ENCODE data around the gene LDAH.

Gene LDAH

DNA sequence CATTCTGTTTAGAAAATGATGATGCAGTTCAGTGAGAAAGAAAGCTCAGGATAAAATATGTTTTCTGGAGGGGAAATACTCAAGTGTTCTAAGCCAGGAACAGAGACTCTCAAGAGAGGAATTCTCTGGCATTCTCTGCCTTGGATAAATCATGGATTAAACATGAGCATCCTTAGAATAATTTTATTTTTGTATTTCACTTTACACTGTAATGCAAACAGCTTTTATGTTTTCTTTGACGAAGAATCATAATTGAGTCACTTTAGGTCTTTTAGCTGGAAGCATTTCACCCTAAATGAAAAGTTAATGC, 144.9 kb downstream of the LDAH start:
- no peak for DNase-seq

GRCh38 chr2:20677301-20678085, 145.4 kb downstream of the LDAH start:
- no peak for DNase-seq

DNA sequence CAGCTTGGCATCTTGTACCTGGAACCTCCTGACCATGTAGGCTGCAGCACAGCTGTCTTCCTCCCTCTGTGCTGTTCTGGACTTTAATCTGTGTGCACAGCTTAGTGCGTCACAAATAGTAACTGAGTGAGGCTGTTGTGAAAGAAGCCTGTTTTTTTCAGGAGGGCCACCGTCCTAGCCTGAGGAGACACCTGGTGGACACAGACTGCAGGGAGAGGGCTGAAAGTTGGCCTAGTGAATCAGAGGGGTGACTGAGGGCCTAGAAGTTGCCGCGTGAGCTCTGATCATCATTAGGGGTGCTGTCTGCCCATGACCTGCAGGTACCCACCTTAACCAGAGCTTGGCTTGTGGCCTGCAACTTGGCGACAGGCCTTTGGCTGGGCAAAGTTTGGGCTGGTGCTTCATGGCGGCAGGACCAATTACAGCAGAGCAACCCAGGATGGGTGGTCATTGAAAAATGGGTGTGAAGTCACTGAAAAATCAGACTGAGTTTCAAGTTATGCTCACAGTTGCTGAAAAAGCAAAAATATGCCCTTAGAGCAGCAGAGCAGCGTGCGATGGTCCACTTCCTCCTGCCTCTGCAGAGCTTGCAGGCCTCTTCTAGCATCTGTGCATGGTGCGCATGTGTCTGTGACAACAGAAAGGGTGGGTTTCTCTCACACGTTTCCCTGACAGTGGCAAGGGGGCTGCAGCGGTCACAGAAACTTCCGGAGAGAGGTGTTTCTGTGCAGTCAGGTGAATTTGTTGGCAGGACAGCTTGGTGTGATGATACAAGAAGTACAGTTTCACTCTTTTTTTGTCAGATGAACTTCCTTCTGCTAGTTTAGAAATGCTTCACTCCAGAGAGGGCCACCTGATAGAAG, 146.3 kb downstream of the LDAH start:
- DNase-seq: no peak

DNA sequence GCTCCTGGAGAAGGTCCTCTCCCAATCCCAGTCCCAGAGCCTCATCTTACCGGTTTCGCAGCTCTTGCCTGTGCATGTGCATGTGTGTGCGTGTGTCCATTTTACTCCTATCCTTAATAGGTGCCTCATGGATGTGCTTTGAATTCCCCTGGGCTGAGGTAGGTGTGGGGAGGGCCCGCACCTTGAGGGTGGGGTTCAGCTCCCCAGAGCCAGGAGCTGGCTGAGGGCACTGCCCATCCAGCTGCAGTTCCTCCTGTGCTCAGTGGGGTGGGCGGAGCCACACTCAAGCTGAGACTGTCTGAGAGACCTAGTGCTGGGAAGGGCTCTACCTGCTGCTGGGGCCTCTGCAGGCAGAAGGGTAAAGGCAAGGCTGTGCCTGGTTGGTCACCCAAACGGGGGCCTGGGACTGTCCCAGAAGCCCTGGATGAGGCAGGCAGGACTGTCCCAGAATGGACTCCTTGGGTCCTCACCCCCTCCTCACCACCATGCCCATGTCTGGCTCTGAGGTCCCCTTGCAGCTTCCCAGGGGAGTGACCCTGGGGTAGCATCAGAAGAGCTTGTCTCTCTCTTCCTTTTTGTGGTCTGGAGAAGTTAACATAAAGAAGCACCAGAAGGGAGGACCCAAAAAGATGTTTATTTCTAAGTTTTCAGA, 147.1 kb downstream of the LDAH start:
- DNase-seq: no peak

DNA sequence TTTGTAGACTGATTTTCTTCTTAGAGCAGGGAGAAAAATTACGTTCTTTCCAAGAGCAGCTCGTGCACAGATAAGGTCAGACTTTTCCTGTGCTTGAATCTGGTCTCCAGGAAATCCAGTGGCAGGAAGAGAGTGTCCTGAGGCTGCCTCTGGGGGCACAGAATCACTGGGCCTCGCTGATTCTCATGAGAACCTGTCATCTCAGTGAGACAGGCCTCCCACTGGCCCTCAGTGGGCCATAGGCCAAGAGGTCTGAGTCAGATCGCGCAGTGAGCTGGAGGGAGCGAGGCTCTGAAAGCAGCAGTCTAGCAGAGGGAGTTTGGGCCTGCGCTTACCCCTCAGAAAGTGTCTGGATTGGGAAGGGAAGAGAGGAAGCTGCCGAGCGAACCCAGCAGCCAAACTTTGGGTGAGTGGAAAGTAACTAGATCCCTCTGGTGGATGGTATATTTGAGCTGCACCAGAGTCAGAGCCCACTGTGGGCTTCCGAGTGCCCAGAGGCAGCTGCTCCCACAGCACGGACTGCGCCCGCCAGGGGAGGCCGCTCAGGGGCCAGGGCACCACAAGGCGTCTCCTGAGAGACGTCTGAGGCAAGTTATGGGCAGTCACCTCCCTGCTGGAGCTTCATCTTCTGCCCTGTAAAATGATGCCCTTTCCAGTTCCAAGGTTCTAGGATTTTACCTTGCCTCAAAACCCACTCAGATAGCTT, 147.8 kb downstream of the LDAH start:
- DNase-seq: no peak

GRCh38 chr2:20674309-20674965, 148.5 kb downstream of the LDAH start:
- DNase-seq: no peak

DNA sequence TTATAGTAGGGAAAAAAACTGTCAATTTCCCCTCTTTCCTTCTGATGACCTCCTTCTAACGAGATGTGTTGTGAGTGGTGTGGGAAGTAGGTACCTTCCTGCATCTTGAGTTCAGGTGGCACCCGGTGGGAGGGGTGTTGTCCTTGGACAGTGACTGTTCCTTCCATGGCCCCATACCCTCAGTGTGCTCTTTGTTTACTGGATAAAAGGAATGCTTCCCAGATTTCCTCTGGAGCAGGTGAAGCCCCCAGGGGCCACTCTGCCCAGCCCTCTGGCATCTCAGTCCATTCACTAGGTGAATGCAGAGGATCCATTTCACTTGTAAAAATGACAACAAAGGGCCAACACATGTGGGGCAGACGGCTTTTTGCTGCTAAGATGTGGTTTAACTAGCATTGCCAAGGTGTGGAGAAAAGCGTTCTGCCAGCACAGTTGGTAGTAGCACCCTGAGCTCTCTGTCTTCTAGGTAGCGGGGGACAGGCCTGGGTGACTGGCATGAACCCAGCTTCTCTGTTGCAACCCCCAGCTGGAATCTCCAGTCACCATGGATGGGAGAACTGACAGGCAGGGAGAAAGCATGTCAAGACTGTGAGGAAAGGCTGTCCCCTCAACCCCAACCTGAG, 149.1 kb downstream of the LDAH start:
- no peak for DNase-seq

GRCh38 chr2:20672201-20672951, 150.5 kb downstream of the LDAH start:
- DNase-seq: no peak

DNA sequence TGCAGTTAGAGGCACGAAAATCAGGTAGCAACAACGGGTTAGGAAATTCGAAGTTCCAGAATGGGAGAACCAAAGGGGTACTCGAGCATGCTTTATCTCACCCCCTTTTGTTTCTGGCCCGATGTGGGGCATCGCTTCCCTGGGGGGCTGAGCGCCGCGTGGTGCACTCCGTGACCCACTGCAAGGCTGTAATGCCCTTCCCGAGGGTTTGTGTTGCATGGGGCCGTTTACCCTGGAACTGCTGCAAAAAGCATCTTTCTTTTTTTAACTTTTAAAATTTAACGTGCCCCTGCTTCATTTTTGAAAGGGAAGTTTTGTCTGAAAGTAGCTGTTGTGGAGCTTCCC, 151.2 kb downstream of the LDAH start:
- no peak for DNase-seq

GRCh38 chr2:20671036-20671735, 151.7 kb downstream of the LDAH start:
- DNase-seq: no peak

- peak; percentile 40 for DNase-seq
These were observed 152.4 kb downstream of the LDAH start for GRCh38 chr2:20670315-20671035.

DNA sequence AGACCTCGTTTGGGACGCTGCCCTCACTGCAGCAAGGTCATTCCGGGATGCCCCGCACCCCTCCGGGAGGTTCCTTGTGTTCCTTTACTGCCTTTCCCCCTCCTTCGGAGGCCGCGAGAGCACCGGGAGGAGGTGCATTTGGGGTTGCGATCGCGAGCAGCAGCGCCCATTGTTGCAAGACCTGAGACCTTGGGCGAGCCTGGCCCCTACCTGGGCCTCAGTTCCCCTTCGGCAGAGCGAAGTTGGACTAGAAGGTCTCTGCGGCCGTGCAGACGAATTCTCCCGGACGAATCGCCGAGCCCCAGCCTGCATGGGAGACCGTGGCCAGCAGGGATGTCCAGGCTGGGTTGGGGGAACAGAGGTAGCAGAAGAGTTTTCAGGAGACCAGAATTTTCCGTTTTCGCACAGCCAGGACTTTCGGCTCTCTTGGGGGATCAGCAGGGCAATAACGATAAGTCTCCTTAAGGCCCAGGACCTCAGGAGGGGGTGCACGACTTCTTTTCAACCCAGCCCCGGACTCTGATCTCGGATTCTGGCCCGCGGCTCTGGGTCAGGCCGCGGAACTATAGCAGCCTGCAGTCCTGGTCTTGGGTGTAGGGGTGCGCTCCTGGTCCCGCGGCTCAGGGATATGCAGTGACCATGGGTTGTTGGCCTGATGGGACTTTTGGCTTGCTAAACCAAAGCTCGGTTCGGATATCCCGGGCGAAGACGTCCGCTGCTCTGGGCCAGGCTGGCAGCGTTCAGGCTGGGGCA, 153.2 kb downstream of the LDAH start:
- peak; percentile 26 for DNase-seq

DNA sequence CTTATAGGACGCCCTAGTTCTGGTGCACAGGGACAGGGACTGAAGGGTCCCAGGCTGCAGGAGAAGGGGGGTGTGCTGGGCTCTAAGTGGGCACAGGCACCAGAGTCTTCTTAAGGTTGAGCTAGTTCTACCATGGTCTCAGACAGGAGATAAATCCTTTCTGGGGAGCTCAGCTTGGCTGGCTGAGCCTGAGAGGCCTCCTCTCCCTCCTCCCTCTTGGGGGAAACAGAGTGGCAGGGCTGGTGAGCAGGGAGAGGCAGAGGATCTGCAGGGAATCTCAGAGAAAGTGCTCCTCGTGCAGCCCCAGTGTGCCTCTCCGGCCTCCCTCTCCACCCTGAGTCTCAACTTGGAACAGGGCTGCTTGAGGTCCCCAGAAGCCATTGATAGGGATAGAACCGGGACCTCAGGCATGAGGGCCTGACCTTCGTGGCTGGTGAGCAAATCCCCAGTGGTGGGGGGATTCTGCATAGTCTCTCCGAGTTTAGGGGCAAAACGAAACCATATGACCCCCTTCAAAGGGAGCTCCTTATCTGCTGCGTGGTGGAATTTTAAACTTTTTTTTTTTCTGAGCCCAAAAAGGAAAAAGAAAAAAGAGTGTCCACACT, 153.9 kb downstream of the LDAH start:
- DNase-seq: no peak

- no peak for DNase-seq
These were observed 154.4 kb downstream of the LDAH start for GRCh38 chr2:20668451-20668850.

DNA sequence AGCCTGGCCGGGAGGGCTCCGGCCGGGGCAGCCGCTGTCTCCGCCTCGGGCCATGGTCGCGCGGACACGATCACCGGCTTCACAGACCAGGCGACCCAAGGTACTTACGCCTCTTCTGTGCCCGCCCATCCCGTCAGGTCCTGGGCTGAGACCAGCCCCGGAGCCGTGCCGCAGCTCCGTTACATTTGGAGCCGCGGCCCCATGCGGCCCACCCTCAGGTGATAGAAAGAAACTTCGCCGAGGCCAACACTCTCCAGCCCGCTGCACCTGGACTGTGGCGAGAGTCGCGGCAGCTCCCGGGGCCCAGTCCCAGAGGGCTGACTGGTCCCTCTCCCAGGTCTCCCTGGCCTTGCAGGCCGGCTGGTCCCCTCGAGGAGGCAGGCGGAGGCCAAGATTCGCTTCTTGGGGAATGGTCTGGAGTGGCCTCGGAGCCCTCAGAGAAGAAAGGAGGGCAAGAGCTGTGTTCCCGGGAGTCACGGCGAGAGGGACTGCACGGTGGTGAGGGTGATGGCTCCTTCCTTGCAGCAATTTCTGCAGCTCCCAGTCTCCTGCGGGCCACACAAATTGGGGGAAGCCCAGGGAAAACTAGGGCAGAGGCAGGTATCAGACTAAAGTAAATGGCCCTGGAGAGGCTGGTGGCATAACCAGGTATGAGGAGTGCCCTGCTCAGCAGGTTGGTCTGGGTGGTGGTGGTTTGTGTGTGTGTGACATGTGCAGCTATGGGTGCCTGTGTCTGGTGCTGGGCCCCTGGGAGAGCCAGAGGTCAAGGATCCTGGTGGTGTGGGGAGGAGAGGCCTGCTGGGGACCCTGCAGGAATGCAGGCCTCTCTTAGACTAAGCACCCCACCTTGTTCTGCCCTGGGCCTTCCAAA, 155.1 kb downstream of the LDAH start:
- DNase-seq: no peak

DNA sequence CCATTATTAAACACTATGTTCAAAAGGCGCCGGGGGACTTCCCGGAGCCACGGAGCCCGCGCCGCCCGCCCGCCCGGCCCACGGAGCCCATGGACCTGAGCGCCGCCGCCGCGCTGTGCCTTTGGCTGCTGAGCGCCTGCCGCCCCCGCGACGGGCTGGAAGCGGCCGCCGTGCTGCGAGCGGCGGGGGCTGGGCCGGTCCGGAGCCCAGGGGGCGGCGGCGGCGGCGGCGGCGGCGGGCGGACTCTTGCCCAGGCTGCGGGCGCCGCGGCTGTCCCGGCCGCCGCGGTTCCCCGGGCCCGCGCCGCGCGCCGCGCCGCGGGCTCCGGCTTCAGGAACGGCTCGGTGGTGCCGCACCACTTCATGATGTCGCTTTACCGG, 155.8 kb downstream of the LDAH start:
- DNase-seq: no peak

DNA sequence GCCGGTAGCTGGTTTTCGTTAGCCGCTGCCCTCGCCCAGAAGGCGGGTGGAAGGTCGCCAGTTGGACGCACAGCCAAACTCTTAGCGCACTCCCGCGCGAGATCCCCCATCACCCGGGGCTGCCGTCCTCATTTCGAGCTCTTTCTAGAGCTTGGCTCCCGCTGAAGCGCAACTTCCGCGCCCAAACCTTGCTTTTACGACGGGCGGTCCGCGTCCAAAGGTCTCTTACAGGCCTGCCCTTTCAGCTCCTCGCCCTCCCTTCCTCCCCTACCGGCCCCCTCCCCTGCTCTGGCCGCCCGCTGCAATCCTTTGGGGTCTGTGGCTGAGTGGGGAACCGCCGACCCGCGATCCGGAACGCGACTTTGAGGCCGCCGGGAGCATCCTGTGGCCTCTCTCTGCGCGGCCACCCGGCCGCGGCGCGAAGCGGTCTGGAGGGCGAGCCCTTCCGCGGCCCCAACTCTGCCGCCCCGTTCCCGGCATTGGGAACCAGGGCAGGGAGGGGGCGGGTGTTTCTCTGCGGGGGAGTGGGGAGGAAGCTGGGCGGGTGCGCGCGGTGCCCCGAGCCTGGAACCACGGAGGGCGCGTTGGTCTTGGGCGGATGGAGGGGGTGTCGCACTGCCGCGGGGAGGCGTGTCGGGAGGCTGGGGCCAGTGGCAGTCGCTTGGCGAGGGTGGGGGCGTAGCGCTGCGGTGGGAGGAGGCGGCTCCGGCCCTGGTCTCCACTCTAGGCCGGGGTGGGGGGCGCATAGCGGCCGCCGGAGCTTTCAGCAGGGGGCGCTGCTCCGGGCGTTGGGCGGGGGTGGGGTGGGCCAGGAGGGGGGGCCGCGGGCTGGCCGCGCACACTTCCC, 156.4 kb downstream of the LDAH start, which contains the start of gene GDF7:
GDF7 (plus strand) TSS at position 841 of the 847 bp plus-strand sequence. CDS start 96 bp downstream, outside the sequence.
- peak; percentile 49 for DNase-seq

Measured in left hindlimb (tissue), 1 donor.